Measurements from ENCODE around the gene ARL6.

ARL6 gene

DNA sequence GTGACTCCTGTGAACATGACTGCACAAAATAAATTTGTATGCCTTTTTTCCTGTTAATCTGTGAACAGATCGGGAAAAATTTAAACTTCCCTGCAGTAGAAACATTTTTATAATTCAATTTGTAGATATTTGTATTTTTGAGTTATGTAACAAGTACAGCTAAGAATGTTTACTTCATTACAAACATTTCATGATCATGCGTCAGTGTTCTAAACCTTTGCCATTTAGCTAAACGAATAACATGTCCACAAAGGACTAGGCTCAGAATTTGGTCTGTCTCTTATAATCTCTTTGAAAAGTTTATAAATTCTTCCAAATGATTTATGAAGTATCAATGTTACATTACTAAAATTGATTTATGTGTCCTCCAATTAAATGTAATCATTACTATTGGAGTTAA lies 39.9 kb downstream of the ARL6 start:
- no peak for TF ChIP-seq ZFX (IDR thresholded peaks at IDR 0.05; ENCODE audit: borderline replicate concordance)
- TF ChIP-seq, protein P1, sequence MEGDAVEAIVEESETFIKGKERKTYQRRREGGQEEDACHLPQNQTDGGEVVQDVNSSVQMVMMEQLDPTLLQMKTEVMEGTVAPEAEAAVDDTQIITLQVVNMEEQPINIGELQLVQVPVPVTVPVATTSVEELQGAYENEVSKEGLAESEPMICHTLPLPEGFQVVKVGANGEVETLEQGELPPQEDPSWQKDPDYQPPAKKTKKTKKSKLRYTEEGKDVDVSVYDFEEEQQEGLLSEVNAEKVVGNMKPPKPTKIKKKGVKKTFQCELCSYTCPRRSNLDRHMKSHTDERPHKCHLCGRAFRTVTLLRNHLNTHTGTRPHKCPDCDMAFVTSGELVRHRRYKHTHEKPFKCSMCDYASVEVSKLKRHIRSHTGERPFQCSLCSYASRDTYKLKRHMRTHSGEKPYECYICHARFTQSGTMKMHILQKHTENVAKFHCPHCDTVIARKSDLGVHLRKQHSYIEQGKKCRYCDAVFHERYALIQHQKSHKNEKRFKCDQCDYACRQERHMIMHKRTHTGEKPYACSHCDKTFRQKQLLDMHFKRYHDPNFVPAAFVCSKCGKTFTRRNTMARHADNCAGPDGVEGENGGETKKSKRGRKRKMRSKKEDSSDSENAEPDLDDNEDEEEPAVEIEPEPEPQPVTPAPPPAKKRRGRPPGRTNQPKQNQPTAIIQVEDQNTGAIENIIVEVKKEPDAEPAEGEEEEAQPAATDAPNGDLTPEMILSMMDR (IDR thresholded peaks at IDR 0.05): no peak

DNA sequence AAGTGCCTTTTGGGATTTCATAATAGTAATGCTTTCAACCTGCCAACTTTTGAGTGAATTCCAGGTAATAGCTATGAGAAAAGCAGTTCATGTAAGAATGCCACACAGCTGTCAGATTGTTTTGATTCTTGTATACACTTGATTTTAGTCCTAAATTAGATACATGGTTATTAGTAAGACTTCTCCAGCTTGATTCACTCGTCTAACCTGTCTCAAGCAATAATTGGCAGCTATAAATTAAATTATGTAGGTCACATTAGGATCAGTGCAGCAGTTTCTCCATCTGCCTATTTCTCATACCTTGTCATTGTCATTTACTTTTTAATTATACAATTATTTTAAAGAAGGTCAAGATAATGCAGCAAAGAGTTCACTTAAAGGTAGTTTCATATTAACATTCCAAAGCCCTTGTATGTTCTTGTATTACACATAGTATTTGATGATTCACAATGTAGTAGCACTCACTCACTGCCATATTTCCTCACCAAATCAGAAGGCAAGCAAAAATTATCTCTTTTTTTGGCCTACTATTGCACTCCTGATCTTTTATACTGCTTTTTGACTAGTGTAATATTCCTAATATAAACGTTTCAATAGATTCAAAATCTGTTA lies 46.3 kb downstream of the ARL6 start:
- TF ChIP-seq, protein P1 (IDR thresholded peaks at IDR 0.05): no peak
- no peak for TF ChIP-seq ZFX (IDR thresholded peaks at IDR 0.05; ENCODE audit: borderline replicate concordance)

More for the DNA sequence above, 39.9 kb downstream of the ARL6 start:
- H3K27ac ChIP-seq: no peak overlapping the region

DNA sequence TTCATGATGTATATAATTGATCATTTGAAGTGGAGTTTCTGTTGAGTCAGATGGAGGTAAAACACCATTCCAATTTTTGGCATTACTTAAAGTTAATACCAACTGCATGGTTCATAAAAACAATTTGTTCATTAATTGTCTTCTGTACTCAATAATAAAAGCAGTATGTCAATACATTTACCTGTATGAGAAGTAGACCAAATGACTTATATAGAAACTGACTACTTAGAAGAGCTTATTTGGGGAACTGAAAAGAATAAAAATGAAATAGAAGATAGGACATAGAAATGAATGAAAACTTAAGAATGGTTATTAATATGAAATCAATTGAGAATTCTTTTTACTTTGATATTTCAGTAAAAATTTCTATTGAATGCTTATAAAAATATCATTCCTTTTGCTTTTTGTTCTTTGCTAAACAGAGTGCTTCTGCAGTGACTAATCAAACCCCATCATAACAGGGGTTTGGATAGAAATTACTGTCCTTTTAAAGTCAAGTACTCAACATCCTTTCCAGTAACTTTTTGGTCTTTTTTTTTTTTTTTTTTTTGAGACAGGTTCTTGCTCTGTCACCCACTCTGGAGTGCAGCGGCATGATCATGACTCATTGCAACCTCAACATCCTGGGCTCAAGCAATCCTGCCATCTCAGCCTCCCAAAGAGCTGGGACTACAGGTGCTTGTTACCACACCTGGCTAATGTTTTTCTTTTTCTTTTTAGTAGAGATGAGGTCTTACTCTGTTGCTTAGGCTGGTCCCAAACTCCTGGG lies 50.8 kb downstream of the ARL6 start:
- TF ChIP-seq, protein P1 (IDR thresholded peaks at IDR 0.05): no peak
- no peak for TF ChIP-seq ZFX (IDR thresholded peaks at IDR 0.05; ENCODE audit: borderline replicate concordance)
- no peak overlapping the region for H3K27ac ChIP-seq

More for the DNA sequence above, 46.3 kb downstream of the ARL6 start:
- H3K27ac ChIP-seq: no peak overlapping the region

DNA sequence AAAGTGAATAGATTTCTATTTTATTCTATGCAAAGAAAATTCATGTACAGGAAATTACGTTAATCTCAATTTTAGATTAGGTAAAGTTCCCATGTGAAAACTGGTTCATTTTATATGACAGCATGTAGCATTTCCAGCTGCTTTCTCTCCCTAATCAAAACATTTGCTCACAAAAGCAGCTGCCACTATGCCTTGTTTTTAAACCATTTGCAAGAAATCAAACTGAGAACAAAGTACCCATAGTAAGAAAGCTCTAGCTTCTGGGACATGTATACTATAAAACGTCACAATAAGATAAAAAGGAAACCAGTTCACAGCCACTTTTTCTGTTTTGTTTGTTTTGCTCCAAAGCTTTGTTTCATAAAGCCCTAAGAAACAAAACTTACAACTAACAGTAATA lies 52.3 kb downstream of the ARL6 start:
- TF ChIP-seq ZFX (IDR thresholded peaks at IDR 0.05; ENCODE audit: borderline replicate concordance): no peak
- TF ChIP-seq, protein P1 (IDR thresholded peaks at IDR 0.05): no peak
- H3K27ac ChIP-seq: no peak overlapping the region

DNA sequence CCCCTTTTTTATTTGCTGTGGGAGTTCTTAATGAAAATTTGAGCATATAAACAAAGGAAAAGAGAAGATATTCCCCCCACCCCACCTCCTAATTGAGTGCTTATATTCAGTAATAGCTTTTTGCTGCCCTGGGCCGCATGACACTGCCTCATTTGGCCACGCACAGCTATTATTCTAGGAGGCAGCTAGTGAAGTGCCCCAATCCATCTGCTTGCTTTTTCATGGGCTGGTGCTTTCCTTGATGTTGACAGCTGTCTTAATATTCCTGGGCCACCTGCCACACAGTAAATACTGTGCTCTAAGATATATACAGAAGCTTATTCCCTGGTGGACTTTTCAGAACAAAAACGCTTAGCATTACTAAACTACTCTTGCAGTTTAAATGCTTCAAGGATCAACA lies 53.4 kb downstream of the ARL6 start:
- TF ChIP-seq, protein P1 (IDR thresholded peaks at IDR 0.05): no peak
- no peak for TF ChIP-seq ZFX (IDR thresholded peaks at IDR 0.05; ENCODE audit: borderline replicate concordance)

DNA sequence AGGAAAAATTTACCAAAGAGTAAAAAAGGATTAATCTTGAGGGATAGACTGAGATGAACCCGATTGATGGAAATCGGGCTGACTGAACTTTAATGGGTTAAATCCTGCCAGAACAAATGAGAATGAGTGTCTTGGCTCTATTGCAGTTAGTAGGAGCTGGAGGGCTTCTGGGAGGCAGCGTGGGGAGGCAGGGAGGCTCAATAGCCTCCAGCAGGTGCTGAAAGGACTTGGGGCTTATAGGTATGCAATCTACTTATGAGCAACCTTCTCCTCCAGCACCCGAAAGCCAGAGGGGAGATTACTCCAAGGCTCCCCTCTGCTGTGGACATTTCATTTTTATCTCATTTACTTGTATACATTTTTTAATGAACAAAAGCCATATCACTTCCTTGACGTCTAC lies 56.2 kb downstream of the ARL6 start:
- TF ChIP-seq ZFX (IDR thresholded peaks at IDR 0.05; ENCODE audit: borderline replicate concordance): no peak
- TF ChIP-seq, protein P1 (IDR thresholded peaks at IDR 0.05): no peak
- H3K27ac ChIP-seq: no peak overlapping the region

More for the DNA sequence above, 53.4 kb downstream of the ARL6 start:
- no peak overlapping the region for H3K27ac ChIP-seq

DNA sequence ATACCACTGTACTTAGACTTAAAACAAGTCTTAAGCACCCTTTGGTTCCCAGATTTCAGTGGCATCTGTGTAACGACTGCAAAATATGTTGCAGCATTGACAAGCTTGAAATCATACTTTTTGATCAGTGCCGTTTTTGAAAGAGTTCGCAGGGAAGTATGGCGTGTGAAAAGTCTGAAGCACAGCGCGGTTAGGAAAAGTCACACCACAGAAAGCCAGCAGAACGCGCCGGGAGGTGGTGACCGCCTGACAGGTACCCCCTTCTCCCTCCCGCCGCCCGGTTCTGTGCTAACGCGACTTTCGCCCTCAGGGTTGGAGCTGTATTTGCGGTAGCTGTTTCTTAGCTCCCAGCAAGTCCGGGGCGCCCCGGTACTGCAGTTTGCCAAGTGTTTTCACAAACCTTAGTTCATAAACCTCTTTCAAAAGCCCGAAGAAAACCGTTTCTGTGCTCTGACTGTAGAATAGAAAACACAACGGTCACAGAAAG lies 56.8 kb downstream of the ARL6 start:
- no peak overlapping the region for H3K27ac ChIP-seq
- TF ChIP-seq ZFX (IDR thresholded peaks at IDR 0.05; ENCODE audit: borderline replicate concordance): no peak
- TF ChIP-seq, protein P1 (IDR thresholded peaks at IDR 0.05): no peak

All from 22Rv1 (cell line).